Measurements from ENCODE around the gene INIP.

The INIP gene

GRCh38 chr9:112757282-112757883 is 39.5 kb upstream of the INIP start:
- Histone ChIP-seq H3K27ac (no peak overlapping the region), H3K27me3 (ENCODE audit: insufficient read depth, low read depth) (no peaks in the 10 kb centered on the region), H3K9ac (no peak overlapping the region), H3K79me2 (ENCODE audit: insufficient read depth, low read depth) (no peaks in the 10 kb centered on the region), H2AFZ (ENCODE audit: low read depth) (no peak overlapping the region), H3K4me3 (IDR thresholded peaks at IDR 0.05; ENCODE audit: insufficient read depth, low read depth, low read length) (no peak overlapping the region), H3K4me1 (ENCODE audit: low read depth, poor library complexity, severe bottlenecking) (peaks cover 3% of the 10 kb centered on the region), H3K4me2 (no peak overlapping the region), H3K36me3 (ENCODE audit: insufficient read depth) (no peaks in the 10 kb centered on the region), H4K20me1 (ENCODE audit: insufficient read depth) (no peaks in the 10 kb centered on the region)
- no peak for TF ChIP-seq CTCF (conservative IDR thresholded peaks at IDR 0.05; ENCODE audit: low read depth, low read length)

DNA sequence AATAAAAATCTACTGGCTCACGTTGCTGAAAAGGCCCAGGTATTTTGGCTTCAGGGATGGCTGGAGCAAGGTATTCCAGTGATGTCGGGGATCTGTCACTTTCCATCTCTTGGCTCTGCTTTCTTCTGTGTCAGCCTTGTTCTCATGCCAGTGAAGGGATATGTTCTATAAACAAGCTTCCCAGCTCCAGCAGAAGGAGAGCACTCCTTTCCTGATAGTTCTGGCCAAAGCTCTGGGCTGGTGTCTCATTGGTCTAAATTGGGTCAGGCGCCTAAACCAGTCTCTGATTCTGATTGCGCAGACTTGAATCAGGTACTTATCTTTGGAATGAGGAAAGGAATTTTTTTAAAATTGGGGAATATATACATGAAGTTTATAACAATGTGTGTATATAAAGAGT is 37.8 kb upstream of the INIP start:
- Histone ChIP-seq H3K4me1 (ENCODE audit: low read depth, poor library complexity, severe bottlenecking) (peaks cover 11% of the 10 kb centered on the region), H3K27ac (no peak overlapping the region), H3K79me2 (ENCODE audit: insufficient read depth, low read depth) (no peaks in the 10 kb centered on the region), H3K9ac (no peak overlapping the region), H3K27me3 (ENCODE audit: insufficient read depth, low read depth) (no peaks in the 10 kb centered on the region), H2AFZ (ENCODE audit: low read depth) (no peak overlapping the region), H4K20me1 (ENCODE audit: insufficient read depth) (no peaks in the 10 kb centered on the region), H3K4me3 (IDR thresholded peaks at IDR 0.05; ENCODE audit: insufficient read depth, low read depth, low read length) (no peak overlapping the region), H3K4me2 (no peak overlapping the region), H3K36me3 (ENCODE audit: insufficient read depth) (no peaks in the 10 kb centered on the region)
- TF ChIP-seq CTCF (conservative IDR thresholded peaks at IDR 0.05; ENCODE audit: low read depth, low read length) = no peak

DNA sequence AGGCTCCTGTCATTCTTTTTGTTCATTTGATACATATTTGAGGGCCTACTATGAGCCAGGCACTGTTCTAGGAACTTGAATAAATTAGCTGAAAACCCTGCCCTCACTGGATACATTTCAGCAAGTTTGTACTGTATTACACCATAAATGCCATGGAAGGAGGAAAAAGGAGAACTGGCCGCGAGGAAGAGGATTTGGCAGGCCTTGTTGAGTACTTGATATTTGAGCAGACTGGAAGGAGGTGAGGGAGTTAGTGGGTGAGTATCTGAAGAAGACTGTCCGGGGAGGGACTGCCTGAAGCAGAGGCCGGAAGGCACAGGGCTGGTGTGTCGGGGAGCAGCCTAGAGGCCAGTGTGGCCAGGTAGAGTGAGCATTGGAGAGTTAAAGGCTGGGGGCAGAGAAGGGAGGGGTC is 37.1 kb upstream of the INIP start:
- no peak overlapping the region for H3K27ac ChIP-seq
- H3K4me2 ChIP-seq = no peak overlapping the region
- H3K36me3 ChIP-seq (ENCODE audit: insufficient read depth) = no peaks in the 10 kb centered on the region
- H3K9ac ChIP-seq = no peak overlapping the region
- no peaks in the 10 kb centered on the region for H3K27me3 ChIP-seq (ENCODE audit: insufficient read depth, low read depth)
- H3K4me3 ChIP-seq (IDR thresholded peaks at IDR 0.05; ENCODE audit: insufficient read depth, low read depth, low read length) = no peak overlapping the region
- no peaks in the 10 kb centered on the region for H3K79me2 ChIP-seq (ENCODE audit: insufficient read depth, low read depth)
- H3K4me1 ChIP-seq (ENCODE audit: low read depth, poor library complexity, severe bottlenecking) = peaks cover 14% of the 10 kb centered on the region
- H2AFZ ChIP-seq (ENCODE audit: low read depth) = no peak overlapping the region
- H4K20me1 ChIP-seq (ENCODE audit: insufficient read depth) = no peaks in the 10 kb centered on the region
- TF ChIP-seq CTCF (conservative IDR thresholded peaks at IDR 0.05; ENCODE audit: low read depth, low read length) = no peak

DNA sequence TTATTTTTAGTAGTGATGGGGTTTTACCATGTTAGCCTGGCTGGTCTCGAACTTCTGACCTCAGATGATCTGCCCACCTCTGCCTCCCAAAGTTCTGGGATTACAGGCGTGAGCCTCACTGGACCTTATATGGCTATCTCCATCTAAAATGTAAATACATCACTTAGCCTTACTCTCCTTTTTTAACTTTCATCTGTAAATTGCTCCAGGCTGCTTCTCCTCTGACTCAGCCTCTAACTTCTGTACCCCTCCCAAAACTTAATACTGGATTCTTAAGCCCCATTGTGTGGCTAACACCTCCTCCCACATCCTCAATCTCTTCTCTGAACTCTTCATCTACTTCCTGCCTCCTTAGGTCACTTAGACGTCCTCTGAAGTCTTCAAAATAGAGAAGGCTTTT is 36.7 kb upstream of the INIP start:
- no peak overlapping the region for H3K4me3 ChIP-seq (IDR thresholded peaks at IDR 0.05; ENCODE audit: insufficient read depth, low read depth, low read length)
- no peaks in the 10 kb centered on the region for H3K27me3 ChIP-seq (ENCODE audit: insufficient read depth, low read depth)
- H3K4me2 ChIP-seq = no peak overlapping the region
- peaks cover 18% of the 10 kb centered on the region for H3K4me1 ChIP-seq (ENCODE audit: low read depth, poor library complexity, severe bottlenecking)
- no peaks in the 10 kb centered on the region for H3K36me3 ChIP-seq (ENCODE audit: insufficient read depth)
- H2AFZ ChIP-seq (ENCODE audit: low read depth) = no peak overlapping the region
- no peak overlapping the region for H3K27ac ChIP-seq
- no peak overlapping the region for H3K9ac ChIP-seq
- H3K79me2 ChIP-seq (ENCODE audit: insufficient read depth, low read depth) = no peaks in the 10 kb centered on the region
- H4K20me1 ChIP-seq (ENCODE audit: insufficient read depth) = no peaks in the 10 kb centered on the region
- no peak for TF ChIP-seq CTCF (conservative IDR thresholded peaks at IDR 0.05; ENCODE audit: low read depth, low read length)
